Mesenchymal stem cell (in vitro differentiated cells and primary cell): ENCODE data around the gene TDRD9.
A peak's percentile ranks its signal among the peaks of the same experiment; 100 is the strongest.

ENCODE experiments used
- DNase-seq: peaks from one replicate; pipeline ENCODE4 v3.0.0-alpha.2; 2013
- H2AFZ ChIP-seq: one replicate; pipeline ENCODE4 v1.6.1; 2013; ENCODE audit warnings: low read depth, mild to moderate bottlenecking, control low read depth, inconsistent platforms, low read length, moderate library complexity
- H2AK5ac ChIP-seq: 2 replicates; pipeline ENCODE4 v1.6.1; 2013; ENCODE audit warnings: low read length, moderate library complexity, mild to moderate bottlenecking, inconsistent platforms; ENCODE audit not compliant: severe bottlenecking
- H2BK120ac ChIP-seq: one replicate; pipeline ENCODE4 v1.6.1; 2013; ENCODE audit warnings: low read depth, mild to moderate bottlenecking, inconsistent platforms, low read length, moderate library complexity
- H2BK12ac ChIP-seq, 2 experiments: one replicate each; pipeline ENCODE4 v1.6.1; 2013; ENCODE audit warnings: inconsistent platforms in 2 of 2, low read length in 2 of 2, mild to moderate bottlenecking in 2 of 2, moderate library complexity in 2 of 2, control low read depth in 1 of 2
- H2BK15ac ChIP-seq: one replicate; pipeline ENCODE4 v1.6.1; 2013; ENCODE audit warnings: mild to moderate bottlenecking, low read depth, inconsistent platforms; ENCODE audit not compliant: poor library complexity, severe bottlenecking
- H2BK5ac ChIP-seq: 2 replicates; pipeline ENCODE4 v1.6.1; 2013; ENCODE audit warnings: low read depth, mild to moderate bottlenecking, low read length, control low read depth, inconsistent platforms; ENCODE audit not compliant: poor library complexity, severe bottlenecking
- H3K14ac ChIP-seq, 2 experiments: one replicate each; pipeline ENCODE4 v1.6.1; 2013; ENCODE audit warnings: inconsistent platforms in 2 of 2, low read length in 2 of 2, control low read depth in 1 of 2, mild to moderate bottlenecking in 1 of 2, moderate library complexity in 1 of 2
- H3K18ac ChIP-seq, 2 experiments: one replicate each; pipeline ENCODE4 v1.6.1; 2013; ENCODE audit warnings: inconsistent platforms in 2 of 2, low read length in 2 of 2, control low read depth in 1 of 2, low read depth in 1 of 2, mild to moderate bottlenecking in 1 of 2
- H3K23ac ChIP-seq, 2 experiments: one replicate each; pipeline ENCODE4 v1.6.1; 2013; ENCODE audit warnings: inconsistent platforms in 2 of 2, low read length in 2 of 2, mild to moderate bottlenecking in 2 of 2, moderate library complexity in 2 of 2, control low read depth in 1 of 2
- H3K27ac ChIP-seq: 2 replicates; pipeline ENCODE4 v1.5.1; 2013; ENCODE audit warnings: mild to moderate bottlenecking, moderate library complexity, low read length, control low read depth, inconsistent platforms; ENCODE audit not compliant: poor library complexity, severe bottlenecking
- H3K27me3 ChIP-seq, 2 experiments: 2 replicates each; pipeline versions ENCODE4 v1.6.1 to v1.7.0; 2013; ENCODE audit warnings: low read length in 2 of 2, mild to moderate bottlenecking in 2 of 2, moderate library complexity in 2 of 2, control low read depth in 1 of 2, inconsistent platforms in 1 of 2; ENCODE audit not compliant: control insufficient read depth in 1 of 2, insufficient read depth in 1 of 2
- H3K36me3 ChIP-seq, 2 experiments: 2 replicates each; pipeline versions ENCODE4 v1.6.1 to v1.7.0; 2013; ENCODE audit warnings: low read length in 2 of 2, control low read depth in 1 of 2, inconsistent platforms in 1 of 2, low read depth in 1 of 2, mild to moderate bottlenecking in 1 of 2; ENCODE audit not compliant: insufficient read depth in 2 of 2, control insufficient read depth in 1 of 2
- H3K4ac ChIP-seq, 2 experiments: one replicate each; pipeline ENCODE4 v1.6.1; 2013; ENCODE audit warnings: inconsistent platforms in 2 of 2, low read length in 2 of 2, mild to moderate bottlenecking in 2 of 2, moderate library complexity in 2 of 2, control low read depth in 1 of 2, low read depth in 1 of 2
- H3K4me1 ChIP-seq: 2 replicates; pipeline ENCODE4 v1.6.1; 2013; ENCODE audit warnings: low read depth, low read length, control low read depth; ENCODE audit not compliant: control insufficient read depth, insufficient read depth
- H3K4me2 ChIP-seq: 2 replicates; pipeline ENCODE4 v1.6.1; 2013; ENCODE audit warnings: low read length, mild to moderate bottlenecking, inconsistent platforms; ENCODE audit not compliant: poor library complexity, severe bottlenecking
- H3K4me3 ChIP-seq, 2 experiments: 2 replicates each; pipeline versions ENCODE4 v1.5.1 to v1.7.0; 2013; ENCODE audit warnings: low read length in 2 of 2, mild to moderate bottlenecking in 2 of 2, control low read depth in 1 of 2, low read depth in 1 of 2; ENCODE audit not compliant: insufficient read depth in 1 of 2
- H3K79me1 ChIP-seq: replicated peaks from 2 replicates; pipeline ENCODE4 v1.6.1; 2013; ENCODE audit warnings: mild to moderate bottlenecking, control low read depth, low read length, inconsistent platforms; ENCODE audit not compliant: poor library complexity, severe bottlenecking
- H3K9ac ChIP-seq: 2 replicates; pipeline ENCODE4 v1.7.0; 2013; ENCODE audit warnings: mild to moderate bottlenecking, low read length, moderate library complexity
- H3K9me3 ChIP-seq: 2 replicates; pipeline ENCODE4 v1.7.0; 2013; ENCODE audit warnings: mild to moderate bottlenecking, low read length; ENCODE audit not compliant: control insufficient read depth
- H4K8ac ChIP-seq: one replicate; pipeline ENCODE4 v1.6.1; 2013; ENCODE audit warnings: inconsistent platforms, mild to moderate bottlenecking, low read length, moderate library complexity
- H4K91ac ChIP-seq: one replicate; pipeline ENCODE4 v1.6.1; 2013; ENCODE audit warnings: mild to moderate bottlenecking, low read length, inconsistent platforms
- WGBS: methylation state at CpG from one replicate; pipeline ENCODE4 v1.1.7; 2013; ENCODE audit warnings: mixed read lengths; 5-methylcytosine and 5-hydroxymethylcytosine counted together

The TDRD9 gene

GRCh38 chr14:103883263-103883523 lies 45.1 kb upstream of the TDRD9 start:
- Histone ChIP-seq H3K4ac (no peak overlapping the region), H3K27me3 (peaks cover 21 to 70% of the 10 kb centered on the region in 2 experiments), H3K27ac (no peak overlapping the region), H2BK5ac (no peak overlapping the region), H2BK15ac (no peak overlapping the region), H3K9ac (no peak overlapping the region), H3K36me3 (no peaks in the 10 kb centered on the region), H2BK120ac (no peak overlapping the region), H2AK5ac (no peak overlapping the region), H3K23ac (no peak overlapping the region), H3K4me1 (peaks cover 39% of the 10 kb centered on the region), H3K18ac (no peak overlapping the region), H3K14ac (no peak overlapping the region), H3K4me2 (no peak overlapping the region), H4K91ac (no peak overlapping the region), H4K8ac (no peak overlapping the region), H3K9me3 (no peaks in the 10 kb centered on the region), H3K4me3 (peak overlapping the region in 1 of 2 experiments; percentile 7), H3K79me1 (no peaks in the 10 kb centered on the region), H2BK12ac (no peak overlapping the region), H2AFZ (no peak overlapping the region)
- WGBS: 87% methylated on average over 3 of the region's 3 CpGs
- DNase-seq: no peak

DNA sequence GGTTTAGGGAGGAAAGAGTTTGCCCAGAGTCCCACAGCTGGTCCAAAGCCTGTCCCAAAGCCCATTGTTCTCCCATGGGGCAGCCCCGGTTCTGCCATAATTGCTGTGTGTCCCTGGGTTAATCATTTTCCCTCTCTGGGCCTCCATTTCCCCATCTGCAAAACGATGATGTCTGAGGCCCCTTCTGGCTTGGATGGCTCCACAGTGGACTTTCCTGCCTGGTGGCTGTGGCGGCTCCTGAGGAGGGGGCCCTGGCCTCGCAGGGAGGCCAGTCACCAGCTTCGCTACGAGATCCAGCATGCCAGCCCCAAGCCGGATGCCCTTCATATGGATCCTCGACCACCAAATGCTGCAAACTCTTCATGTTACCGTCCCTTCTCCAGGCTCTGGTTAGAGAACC lies 43.4 kb upstream of the TDRD9 start:
- no peaks in the 10 kb centered on the region for H3K79me1 ChIP-seq
- no peak overlapping the region for H3K4me3 ChIP-seq
- no peak overlapping the region for H4K91ac ChIP-seq
- H2AK5ac ChIP-seq: no peak overlapping the region
- DNase-seq: no peak
- no peak overlapping the region for H2BK120ac ChIP-seq
- no peak overlapping the region for H3K27ac ChIP-seq
- no peak overlapping the region for H3K14ac ChIP-seq
- H2BK15ac ChIP-seq: no peak overlapping the region
- H3K36me3 ChIP-seq: no peaks in the 10 kb centered on the region
- H2BK12ac ChIP-seq: no peak overlapping the region
- no peak overlapping the region for H3K9ac ChIP-seq
- no peak overlapping the region for H2AFZ ChIP-seq
- H3K23ac ChIP-seq: no peak overlapping the region
- H3K18ac ChIP-seq: no peak overlapping the region
- no peak overlapping the region for H2BK5ac ChIP-seq
- H3K4ac ChIP-seq: no peak overlapping the region
- WGBS: 82% methylated on average over 9 of the region's 9 CpGs
- peaks cover 21 to 63% of the 10 kb centered on the region in 2 experiments for H3K27me3 ChIP-seq
- H3K4me2 ChIP-seq: no peak overlapping the region
- H3K4me1 ChIP-seq: peaks cover 46% of the 10 kb centered on the region
- no peaks in the 10 kb centered on the region for H3K9me3 ChIP-seq
- H4K8ac ChIP-seq: no peak overlapping the region

- Histone ChIP-seq H3K23ac (no peak overlapping the region), H3K79me1 (no peaks in the 10 kb centered on the region), H3K9me3 (no peaks in the 10 kb centered on the region), H4K91ac (no peak overlapping the region), H2BK12ac (no peak overlapping the region), H3K4me2 (no peak overlapping the region), H3K9ac (no peak overlapping the region), H3K27me3 (peaks cover 21 to 59% of the 10 kb centered on the region in 2 experiments), H3K18ac (no peak overlapping the region), H3K27ac (no peak overlapping the region), H3K14ac (no peak overlapping the region), H3K4ac (no peak overlapping the region), H3K4me1 (peaks cover 40% of the 10 kb centered on the region), H2BK15ac (no peak overlapping the region), H2BK120ac (no peak overlapping the region), H4K8ac (no peak overlapping the region), H3K36me3 (no peaks in the 10 kb centered on the region), H2AK5ac (no peak overlapping the region), H2AFZ (no peak overlapping the region), H2BK5ac (no peak overlapping the region), H3K4me3 (no peak overlapping the region)
- no peak for DNase-seq
- WGBS: 85% methylated on average over 14 of the region's 14 CpGs
Measured at GRCh38 chr14:103885509-103885932, 42.7 kb upstream of the TDRD9 start.

GRCh38 chr14:103886304-103887169 lies 41.7 kb upstream of the TDRD9 start:
- H2BK120ac ChIP-seq: no peak overlapping the region
- H2BK15ac ChIP-seq: no peak overlapping the region
- no peak overlapping the region for H2AFZ ChIP-seq
- H2AK5ac ChIP-seq: no peak overlapping the region
- no peak overlapping the region for H2BK12ac ChIP-seq
- H3K14ac ChIP-seq: no peak overlapping the region
- H3K18ac ChIP-seq: no peak overlapping the region
- H3K9me3 ChIP-seq: no peaks in the 10 kb centered on the region
- no peak overlapping the region for H3K4me3 ChIP-seq
- H4K91ac ChIP-seq: no peak overlapping the region
- no peak overlapping the region for H3K23ac ChIP-seq
- no peaks in the 10 kb centered on the region for H3K36me3 ChIP-seq
- H3K79me1 ChIP-seq: no peaks in the 10 kb centered on the region
- H3K4ac ChIP-seq: no peak overlapping the region
- no peak overlapping the region for H2BK5ac ChIP-seq
- no peak overlapping the region for H3K4me2 ChIP-seq
- H3K9ac ChIP-seq: no peak overlapping the region
- no peak overlapping the region for H3K27ac ChIP-seq
- H4K8ac ChIP-seq: no peak overlapping the region
- peaks cover 32% of the 10 kb centered on the region for H3K4me1 ChIP-seq
- WGBS: 44% methylated on average over 26 of the region's 27 CpGs
- DNase-seq: no peak
- H3K27me3 ChIP-seq: peaks cover 21 to 49% of the 10 kb centered on the region in 2 experiments
